GM12892 (cell line): ENCODE data around the gene UNG.

Experiments used
- POLR2A ChIP-seq: IDR thresholded peaks from 2 replicates; pipeline ENCODE4 v1.6.1; 2011; ENCODE audit warnings: low read depth, low read length, control low read depth
- POLR2AphosphoS5 ChIP-seq: IDR thresholded peaks from 2 replicates; pipeline ENCODE4 v1.6.1; 2011; ENCODE audit warnings: low read depth, low read length, control low read depth

DNA sequence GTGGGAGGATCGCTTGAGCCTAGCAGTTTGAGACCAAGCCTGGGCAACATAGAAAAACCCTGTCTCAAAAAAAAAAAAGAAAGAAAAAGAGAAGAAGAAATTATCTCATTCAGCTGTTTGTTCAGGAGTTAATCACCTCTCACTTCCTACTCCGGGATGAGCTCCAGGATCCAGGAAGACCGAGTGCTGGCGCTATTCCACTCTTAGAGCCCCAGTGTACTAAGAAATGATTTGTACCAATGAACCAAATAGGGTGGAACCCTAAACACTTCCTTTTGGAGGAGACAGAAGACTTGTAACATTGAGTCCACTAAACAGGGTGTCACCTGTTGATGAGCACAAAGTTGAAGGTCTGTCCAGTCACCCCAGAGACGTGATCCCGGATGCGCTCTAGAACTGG is 7.7 kb upstream of the UNG start:
- TF ChIP-seq POLR2A (no peak), POLR2AphosphoS5 (no peak)
